Trophoblast cell (in vitro differentiated cells and primary cell): ENCODE data around the gene ENO2. TPM values are rescaled to one million over a fixed set of nuclear protein-coding genes. Genes with fewer than 3 reads are reported as not detected.
"Not testable (repeated sequence)": the region's sequence is repeated elsewhere in the genome, so short reads cannot be mapped to it uniquely, and the experiment has no call there.

Experiments
- DNase-seq, 2 donors: peaks; one replicate each; pipeline ENCODE4 v3.0.0-alpha.2; 2016
- H2AFZ ChIP-seq: 2 replicates; pipeline ENCODE4 v1.6.1; 2013; ENCODE audit warnings: low read length, moderate library complexity, mild to moderate bottlenecking; ENCODE audit not compliant: insufficient read depth, poor library complexity
- H2AK5ac ChIP-seq: 2 replicates; pipeline ENCODE4 v1.6.1; 2013; ENCODE audit warnings: mild to moderate bottlenecking, low read length
- H2BK120ac ChIP-seq: 2 replicates; pipeline ENCODE4 v1.6.1; 2013; ENCODE audit warnings: low read length, mild to moderate bottlenecking, moderate library complexity; ENCODE audit not compliant: insufficient read depth, poor library complexity
- H2BK12ac ChIP-seq: 2 replicates; pipeline ENCODE4 v1.6.1; 2013; ENCODE audit warnings: mild to moderate bottlenecking, low read length, moderate library complexity
- H2BK5ac ChIP-seq: 2 replicates; pipeline ENCODE4 v1.6.1; 2013; ENCODE audit warnings: low read length, low read depth, moderate library complexity, mild to moderate bottlenecking; ENCODE audit not compliant: poor library complexity
- H3K14ac ChIP-seq: 2 replicates; pipeline ENCODE4 v1.6.1; 2013; ENCODE audit warnings: mild to moderate bottlenecking, low read length
- H3K18ac ChIP-seq: 2 replicates; pipeline ENCODE4 v1.6.1; 2013; ENCODE audit warnings: mild to moderate bottlenecking, low read length
- H3K23ac ChIP-seq: 2 replicates; pipeline ENCODE4 v1.6.1; 2013; ENCODE audit warnings: low read length
- H3K27ac ChIP-seq: 2 replicates; pipeline ENCODE4 v1.5.1; 2013; ENCODE audit warnings: low read depth, mild to moderate bottlenecking, inconsistent platforms, low read length, moderate library complexity
- H3K27me3 ChIP-seq: 2 replicates; pipeline ENCODE4 v1.6.1; 2013; ENCODE audit warnings: inconsistent platforms, mild to moderate bottlenecking, low read length, moderate library complexity; ENCODE audit not compliant: insufficient read depth
- H3K36me3 ChIP-seq, 2 experiments: 1 replicate in 1 of 2; 2 replicates in 1 of 2; pipeline ENCODE4 v1.6.1; 2013; ENCODE audit warnings: low read length in 2 of 2, mild to moderate bottlenecking in 2 of 2, moderate library complexity in 1 of 2; ENCODE audit not compliant: insufficient read depth in 2 of 2, control insufficient read depth in 1 of 2
- H3K4ac ChIP-seq: 2 replicates; pipeline ENCODE4 v1.6.1; 2013; ENCODE audit warnings: low read depth, mild to moderate bottlenecking, low read length, moderate library complexity
- H3K4me1 ChIP-seq, 2 experiments: 1 replicate in 1 of 2; 2 replicates in 1 of 2; pipeline ENCODE4 v1.6.1; 2013; ENCODE audit warnings: low read length in 2 of 2, mild to moderate bottlenecking in 2 of 2, moderate library complexity in 1 of 2; ENCODE audit not compliant: insufficient read depth in 2 of 2, control insufficient read depth in 1 of 2
- H3K4me2 ChIP-seq: 2 replicates; pipeline ENCODE4 v1.6.1; 2013; ENCODE audit warnings: inconsistent platforms, mild to moderate bottlenecking, low read length, moderate library complexity
- H3K4me3 ChIP-seq: 2 replicates; pipeline ENCODE4 v1.5.1; 2013; ENCODE audit warnings: mild to moderate bottlenecking, low read depth, low read length, inconsistent platforms
- H3K79me1 ChIP-seq: one replicate; pipeline ENCODE4 v1.6.1; 2013; ENCODE audit warnings: low read length
- H3K79me2 ChIP-seq: 2 replicates; pipeline ENCODE4 v1.6.1; 2013; ENCODE audit warnings: low read length, mild to moderate bottlenecking; ENCODE audit not compliant: control insufficient read depth, insufficient read depth, poor library complexity
- H3K9ac ChIP-seq: 2 replicates; pipeline ENCODE4 v1.6.1; 2013; ENCODE audit warnings: mild to moderate bottlenecking, low read length
- H3K9me3 ChIP-seq: 2 replicates; pipeline ENCODE4 v1.6.1; 2013; ENCODE audit warnings: low read depth, mild to moderate bottlenecking, control low read depth, inconsistent platforms, low read length; ENCODE audit not compliant: insufficient read depth
- H4K12ac ChIP-seq: 2 replicates; pipeline ENCODE4 v1.6.1; 2013; ENCODE audit warnings: low read depth, mild to moderate bottlenecking, low read length, moderate library complexity
- H4K8ac ChIP-seq: 2 replicates; pipeline ENCODE4 v1.6.1; 2013; ENCODE audit warnings: low read depth, mild to moderate bottlenecking, low read length, moderate library complexity
- H4K91ac ChIP-seq: one replicate; pipeline ENCODE4 v1.6.1; 2013; ENCODE audit warnings: low read depth, mild to moderate bottlenecking, low read length, moderate library complexity
- WGBS: extraction: QIAGEN DNeasy Blood & Tissue Kit; methylation state at CpG from one replicate; pipeline ENCODE4 v1.1.7; 2013; ENCODE audit warnings: missing lambda C conversion rate; ENCODE audit not compliant: insufficient read length, insufficient coverage; ENCODE audit errors: extremely low coverage; 5-methylcytosine and 5-hydroxymethylcytosine counted together
- polyA plus RNA-seq: library from polyadenylated mRNA; stranded (reverse); fragments of 200-250 nt; gene quantifications from 2 replicates; pipeline ENCODE4 v1.2.3, GENCODE V29; 2013

The ENO2 gene
- polyA plus RNA-seq: 3.6 and 3.8 TPM in 2 replicates

DNA sequence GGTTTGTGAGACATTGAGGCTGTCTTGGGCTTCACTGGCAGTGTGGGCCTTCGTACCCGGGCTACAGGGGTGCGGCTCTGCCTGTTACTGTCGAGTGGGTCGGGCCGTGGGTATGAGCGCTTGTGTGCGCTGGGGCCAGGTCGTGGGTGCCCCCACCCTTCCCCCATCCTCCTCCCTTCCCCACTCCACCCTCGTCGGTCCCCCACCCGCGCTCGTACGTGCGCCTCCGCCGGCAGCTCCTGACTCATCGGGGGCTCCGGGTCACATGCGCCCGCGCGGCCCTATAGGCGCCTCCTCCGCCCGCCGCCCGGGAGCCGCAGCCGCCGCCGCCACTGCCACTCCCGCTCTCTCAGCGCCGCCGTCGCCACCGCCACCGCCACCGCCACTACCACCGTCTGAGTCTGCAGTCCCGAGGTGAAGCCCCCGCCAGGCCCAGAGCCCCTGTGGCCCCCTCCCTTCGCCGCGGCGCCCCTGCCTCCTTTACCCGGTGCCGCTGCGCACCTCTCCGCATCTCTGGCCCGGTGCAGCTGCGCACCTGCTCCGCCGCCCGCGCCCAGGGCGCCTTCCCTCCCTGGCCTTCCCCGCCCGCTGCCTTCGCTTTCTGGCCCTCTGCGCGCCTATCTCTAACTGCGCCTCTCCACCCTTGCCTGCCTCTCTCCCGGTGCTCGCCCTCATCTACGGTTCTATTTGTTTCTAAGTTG is at the start of gene ENO2:
ENO2 (plus strand) TSS at position 335 of the 701 bp plus-strand sequence. CDS start 1,253 bp downstream, outside the sequence.
- Histone ChIP-seq H2BK120ac (no peak within 1 kb of the TSS), H3K18ac (no peak within 1 kb of the TSS), H3K27ac (no peak within 1 kb of the TSS), H2AFZ (peak within 1 kb of the TSS; percentile 50), H3K79me1 (no peaks in the 10 kb centered on the region), H4K12ac (no peak within 1 kb of the TSS), H3K27me3 (peaks cover 18% of the 10 kb centered on the region), H3K36me3 (no peaks in the 10 kb centered on the region), H3K4me2 (peak within 1 kb of the TSS; percentile 64), H3K23ac (no peak within 1 kb of the TSS), H3K4me3 (peak within 1 kb of the TSS; percentile 49), H3K9me3 (no peaks in the 10 kb centered on the region), H3K4ac (no peak within 1 kb of the TSS), H3K79me2 (no peaks in the 10 kb centered on the region), H2BK5ac (no peak within 1 kb of the TSS), H2AK5ac (no peak within 1 kb of the TSS), H3K4me1 (peaks cover 0 to 3% of the 10 kb centered on the region in 2 experiments), H4K91ac (no peak within 1 kb of the TSS), H3K9ac (no peak within 1 kb of the TSS), H3K14ac (no peak within 1 kb of the TSS), H2BK12ac (no peak within 1 kb of the TSS), H4K8ac (no peak within 1 kb of the TSS)
- peak in 1 of 2 donors; percentile 36 for DNase-seq
- no CpG with 5 or more reads among the region's 68 CpGs for WGBS

DNA sequence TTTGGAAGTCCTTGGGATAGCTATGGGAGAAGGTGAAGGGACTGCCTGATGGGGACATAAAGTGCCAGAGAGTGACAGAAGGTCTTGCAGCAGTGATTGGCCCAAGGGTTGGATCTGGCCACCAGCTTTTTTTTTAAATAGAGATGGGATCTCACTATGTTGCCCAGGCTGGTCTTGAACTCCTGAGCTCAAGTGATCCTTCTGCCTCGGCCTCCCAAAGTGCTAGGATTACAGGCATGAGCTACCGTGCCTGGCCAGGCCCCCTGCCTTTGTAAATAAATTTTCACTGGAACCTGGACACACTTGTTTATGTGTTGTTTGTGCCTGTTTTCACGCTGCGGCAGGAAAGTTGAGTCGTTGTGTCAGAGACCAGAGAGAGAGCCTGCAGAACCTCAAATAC is 49.1 kb upstream of the ENO2 start:
- H3K23ac ChIP-seq, H3K27ac ChIP-seq, H3K9me3 ChIP-seq, H3K4me3 ChIP-seq, H3K14ac ChIP-seq, H4K8ac ChIP-seq, H2BK5ac ChIP-seq, H2AK5ac ChIP-seq, H2BK120ac ChIP-seq, H2AFZ ChIP-seq, H3K4me2 ChIP-seq, H3K18ac ChIP-seq, H3K4ac ChIP-seq, H4K91ac ChIP-seq, H2BK12ac ChIP-seq, H3K27me3 ChIP-seq, DNase-seq, H4K12ac ChIP-seq, H3K9ac ChIP-seq, H3K79me1 ChIP-seq: not testable (repeated sequence)
- peaks cover 11% of the 10 kb centered on the region in 2 experiments for H3K4me1 ChIP-seq
- peaks cover 12% of the 10 kb centered on the region for H3K79me2 ChIP-seq
- WGBS: no CpG with 5 or more reads among the region's 5 CpGs
- H3K36me3 ChIP-seq: peaks cover 63 to 69% of the 10 kb centered on the region in 2 experiments

DNA sequence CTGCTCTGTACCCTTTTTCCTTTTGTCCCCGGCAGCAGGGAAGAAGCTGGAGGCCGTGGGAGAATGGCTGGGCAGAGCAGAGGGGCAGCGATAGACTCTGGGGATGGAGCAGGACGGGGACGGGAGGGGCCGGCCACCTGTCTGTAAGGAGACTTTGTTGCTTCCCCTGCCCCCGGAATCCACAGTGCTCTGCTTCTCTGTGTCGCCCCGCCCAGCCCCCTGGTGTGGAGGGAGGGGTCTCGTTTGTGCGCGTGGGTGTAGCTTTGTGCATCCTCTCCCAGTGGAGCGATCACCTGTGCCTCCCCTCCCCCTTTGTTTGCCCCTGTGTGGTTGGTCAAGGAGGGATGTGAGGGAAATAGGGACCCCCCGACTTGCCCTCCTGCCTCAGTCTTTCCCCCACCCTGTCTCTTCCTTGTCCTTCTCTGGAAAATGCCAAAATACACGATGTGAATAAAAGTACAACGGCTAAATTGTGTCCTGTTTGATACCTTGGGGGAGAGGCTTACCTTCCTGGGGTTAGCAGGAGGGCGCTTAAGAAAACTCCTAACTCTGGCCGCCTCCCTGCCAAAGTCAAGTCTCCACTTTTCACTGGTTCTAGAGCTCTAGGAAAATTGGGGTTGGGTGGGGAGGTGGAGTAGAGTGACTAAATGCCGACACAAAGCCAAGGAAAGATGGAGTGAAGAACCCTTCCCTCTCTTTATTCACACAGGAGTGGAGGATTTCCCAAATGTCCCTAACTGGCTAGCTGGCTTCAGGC is 48.0 kb upstream of the ENO2 start:
- no peak overlapping the region for H3K27ac ChIP-seq

DNA sequence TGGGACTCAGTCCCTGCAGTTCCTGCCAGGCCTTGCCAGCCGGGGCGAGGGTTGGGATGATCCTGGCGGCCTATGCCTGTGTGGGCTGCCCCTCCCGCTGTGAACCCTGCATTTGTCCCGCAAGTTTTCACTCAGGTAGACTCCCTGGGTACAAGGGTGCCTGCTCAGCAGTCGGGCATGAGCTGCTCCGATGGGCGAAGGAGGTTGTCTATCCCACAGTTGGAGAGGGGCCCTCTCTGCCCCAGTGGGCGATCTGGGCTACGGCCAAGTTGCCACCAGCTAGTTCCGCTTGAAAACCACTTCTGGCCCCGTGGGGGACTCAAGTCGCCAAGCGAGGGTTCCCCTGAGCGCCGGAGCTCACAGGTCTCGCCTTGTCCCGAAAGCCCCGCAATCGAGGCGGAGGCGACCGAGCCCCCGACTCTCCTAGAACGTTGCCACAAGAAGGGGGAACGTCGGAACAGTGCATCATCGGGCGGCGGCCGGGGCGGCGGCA is 47.4 kb upstream of the ENO2 start:
- Histone ChIP-seq H3K14ac (peak overlapping the region; percentile 50), H2BK120ac (no peak overlapping the region), H3K79me2 (peaks cover 12% of the 10 kb centered on the region), H4K91ac (no peak overlapping the region), H2BK5ac (no peak overlapping the region), H3K27ac (no peak overlapping the region), H3K9me3 (peaks cover 3% of the 10 kb centered on the region), H3K23ac (no peak overlapping the region), H4K12ac (peak overlapping the region; percentile 5), H3K4me3 (peak overlapping the region; percentile 59), H3K4me2 (peak overlapping the region; percentile 88), H3K4ac (no peak overlapping the region), H3K4me1 (peaks cover 14 to 21% of the 10 kb centered on the region in 2 experiments), H4K8ac (peak overlapping the region; percentile 76), H2AFZ (peak overlapping the region; percentile 12), H3K36me3 (peaks cover 59 to 65% of the 10 kb centered on the region in 2 experiments), H3K18ac (peak overlapping the region; percentile 12), H3K79me1 (peaks cover 9% of the 10 kb centered on the region), H3K9ac (peak overlapping the region; percentile 17), H3K27me3 (no peaks in the 10 kb centered on the region), H2BK12ac (no peak overlapping the region), H2AK5ac (peak overlapping the region; percentile 23)
- no peak for DNase-seq
- no CpG with 5 or more reads among the region's 33 CpGs for WGBS

More for the DNA sequence above, 48.0 kb upstream of the ENO2 start:
- Histone ChIP-seq H3K79me2 (peaks cover 12% of the 10 kb centered on the region), H3K14ac (peak overlapping the region; percentile 50), H3K4me2 (peak overlapping the region; percentile 88), H2BK120ac (no peak overlapping the region), H3K9ac (no peak overlapping the region), H3K18ac (peak overlapping the region; percentile 12), H4K8ac (peak overlapping the region; percentile 76), H2AFZ (peak overlapping the region; percentile 12), H3K9me3 (peaks cover 3% of the 10 kb centered on the region), H3K4ac (no peak overlapping the region), H3K79me1 (peaks cover 9% of the 10 kb centered on the region), H3K27me3 (no peaks in the 10 kb centered on the region), H4K91ac (no peak overlapping the region), H3K4me1 (peaks cover 11 to 14% of the 10 kb centered on the region in 2 experiments), H3K36me3 (peaks cover 62 to 69% of the 10 kb centered on the region in 2 experiments), H3K23ac (no peak overlapping the region), H2AK5ac (peak overlapping the region; percentile 23), H2BK12ac (no peak overlapping the region), H2BK5ac (no peak overlapping the region), H4K12ac (peak overlapping the region; percentile 5), H3K4me3 (peak overlapping the region; percentile 13)
- no peak for DNase-seq
- WGBS: no CpG with 5 or more reads among the region's 19 CpGs
